Neural progenitor cell (in vitro differentiated cells): ENCODE measurements around the gene RAI1.
"Not testable (repeated sequence)": the region's sequence is repeated elsewhere in the genome, so short reads cannot be mapped to it uniquely, and the experiment has no call there.

Experiments used
- EZH2 ChIP-seq: fragments of 200-600 bp; sonication (generic); IDR thresholded peaks from 2 replicates; pipeline ENCODE4 v1.6.1; 2017; ENCODE audit warnings: antibody characterized with exemption, mild to moderate bottlenecking, moderate library complexity
- TF ChIP-seq, protein P1 (sequence below): fragments of 200-600 bp; sonication (generic); IDR thresholded peaks from 2 replicates; pipeline ENCODE4 v1.5.1; 2017; ENCODE audit warnings: antibody characterized with exemption, mild to moderate bottlenecking

DNA sequence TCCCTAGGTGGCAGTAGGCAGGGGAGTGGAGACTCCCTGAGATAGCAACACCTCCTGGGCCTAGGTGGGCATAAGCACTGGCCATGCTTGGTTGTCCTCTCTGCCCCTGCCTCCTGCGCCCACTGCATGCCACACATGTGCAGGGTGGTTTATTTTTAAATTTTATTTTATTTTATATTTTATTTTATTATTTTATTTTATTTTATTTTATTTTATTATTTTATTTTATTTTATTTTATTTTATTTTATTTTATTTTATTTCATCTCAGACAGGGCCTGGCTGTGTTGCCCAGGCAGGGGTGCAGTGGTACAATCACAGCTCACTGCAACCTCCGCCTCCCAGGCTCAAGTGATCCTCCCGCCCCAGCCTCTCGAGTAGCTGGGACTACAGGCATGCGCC lies 126.9 kb downstream of the RAI1 start:
- TF ChIP-seq, protein P1, sequence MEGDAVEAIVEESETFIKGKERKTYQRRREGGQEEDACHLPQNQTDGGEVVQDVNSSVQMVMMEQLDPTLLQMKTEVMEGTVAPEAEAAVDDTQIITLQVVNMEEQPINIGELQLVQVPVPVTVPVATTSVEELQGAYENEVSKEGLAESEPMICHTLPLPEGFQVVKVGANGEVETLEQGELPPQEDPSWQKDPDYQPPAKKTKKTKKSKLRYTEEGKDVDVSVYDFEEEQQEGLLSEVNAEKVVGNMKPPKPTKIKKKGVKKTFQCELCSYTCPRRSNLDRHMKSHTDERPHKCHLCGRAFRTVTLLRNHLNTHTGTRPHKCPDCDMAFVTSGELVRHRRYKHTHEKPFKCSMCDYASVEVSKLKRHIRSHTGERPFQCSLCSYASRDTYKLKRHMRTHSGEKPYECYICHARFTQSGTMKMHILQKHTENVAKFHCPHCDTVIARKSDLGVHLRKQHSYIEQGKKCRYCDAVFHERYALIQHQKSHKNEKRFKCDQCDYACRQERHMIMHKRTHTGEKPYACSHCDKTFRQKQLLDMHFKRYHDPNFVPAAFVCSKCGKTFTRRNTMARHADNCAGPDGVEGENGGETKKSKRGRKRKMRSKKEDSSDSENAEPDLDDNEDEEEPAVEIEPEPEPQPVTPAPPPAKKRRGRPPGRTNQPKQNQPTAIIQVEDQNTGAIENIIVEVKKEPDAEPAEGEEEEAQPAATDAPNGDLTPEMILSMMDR: not testable (repeated sequence)
- TF ChIP-seq EZH2: not testable (repeated sequence)
